ENCODE results near the gene SYT13.

Gene SYT13

DNA sequence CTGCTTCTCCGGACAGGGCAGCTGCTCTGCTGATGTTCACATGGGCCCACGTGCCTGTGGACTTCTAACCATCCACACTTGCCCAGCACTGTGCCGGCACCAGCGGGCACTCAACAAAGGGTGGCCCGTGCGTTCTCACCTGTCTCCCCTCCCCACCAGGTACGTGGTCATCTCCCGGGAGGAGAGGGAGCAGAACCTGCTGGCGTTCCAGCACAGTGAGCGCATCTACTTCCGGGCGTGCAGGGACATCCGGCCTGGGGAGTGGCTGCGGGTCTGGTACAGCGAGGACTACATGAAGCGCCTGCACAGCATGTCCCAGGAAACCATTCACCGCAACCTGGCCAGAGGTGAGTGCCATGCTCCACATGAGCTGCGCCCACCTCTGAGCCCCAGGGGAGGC is 66.7 kb downstream of the SYT13 start:
- no peak overlapping the region for H3K4me3 ChIP-seq (ENCODE audit: low read depth, low read length)
- in situ Hi-C loops (cut with HindIII; ENCODE audit: low sequenced_read_pairs), result no loop called here
- DNase-seq (ENCODE audit: low read depth), result no peak
- no peak for TF ChIP-seq CTCF (IDR thresholded peaks at IDR 0.05; ENCODE audit: low read depth, low read length, missing control alignments)

GRCh38 chr11:45218705-45219104 is 67.4 kb downstream of the SYT13 start:
- TF ChIP-seq CTCF (IDR thresholded peaks at IDR 0.05; ENCODE audit: low read depth, low read length, missing control alignments), result no peak
- in situ Hi-C loops (cut with HindIII; ENCODE audit: low sequenced_read_pairs), result no loop called here
- DNase-seq (ENCODE audit: low read depth), result no peak
- no peak overlapping the region for H3K4me3 ChIP-seq (ENCODE audit: low read depth, low read length)

- H3K4me3 ChIP-seq (ENCODE audit: low read depth, low read length), result no peak overlapping the region
- no peak for TF ChIP-seq CTCF (IDR thresholded peaks at IDR 0.05; ENCODE audit: low read depth, low read length, missing control alignments)
- DNase-seq (ENCODE audit: low read depth), result no peak
- in situ Hi-C loops (cut with HindIII; ENCODE audit: low sequenced_read_pairs), result no loop called here
Observed at GRCh38 chr11:45217991-45218390, 68.2 kb downstream of the SYT13 start.

- in situ Hi-C loops (cut with HindIII; ENCODE audit: low sequenced_read_pairs), result no loop called here
- DNase-seq (ENCODE audit: low read depth), result no peak
- H3K4me3 ChIP-seq (ENCODE audit: low read depth, low read length), result no peak overlapping the region
- no peak for TF ChIP-seq CTCF (IDR thresholded peaks at IDR 0.05; ENCODE audit: low read depth, low read length, missing control alignments)
Observed at GRCh38 chr11:45216901-45217300, 69.2 kb downstream of the SYT13 start.

DNA sequence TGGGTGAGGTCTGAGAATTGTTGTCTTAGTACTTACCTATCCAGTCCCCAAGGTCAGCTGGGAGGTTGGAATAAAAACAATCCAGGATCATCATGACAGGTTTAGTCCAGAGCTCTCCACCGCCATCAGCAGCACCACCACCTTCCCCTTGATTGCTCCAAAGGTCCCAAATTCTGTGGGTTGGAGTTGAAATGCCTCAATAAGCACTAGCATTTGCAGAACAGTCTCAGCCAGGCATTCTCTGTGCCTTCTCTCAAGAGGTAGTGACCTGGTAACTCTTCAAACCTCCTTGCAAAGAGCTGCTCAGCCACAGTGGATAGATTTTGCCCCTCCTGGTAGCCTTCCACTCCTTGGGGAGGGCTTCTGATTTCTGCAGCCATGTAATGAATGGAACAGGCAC is 70.1 kb downstream of the SYT13 start:
- in situ Hi-C loops (cut with HindIII; ENCODE audit: low sequenced_read_pairs), result no loop called here
- no peak for TF ChIP-seq CTCF (IDR thresholded peaks at IDR 0.05; ENCODE audit: low read depth, low read length, missing control alignments)
- no peak for DNase-seq (ENCODE audit: low read depth)
- H3K4me3 ChIP-seq (ENCODE audit: low read depth, low read length), result no peak overlapping the region

GRCh38 chr11:45215098-45215865 is 70.9 kb downstream of the SYT13 start:
- H3K4me3 ChIP-seq (ENCODE audit: low read depth, low read length), result no peak overlapping the region
- no peak for DNase-seq (ENCODE audit: low read depth)
- in situ Hi-C loops (cut with HindIII; ENCODE audit: low sequenced_read_pairs), result no loop called here
- TF ChIP-seq CTCF (IDR thresholded peaks at IDR 0.05; ENCODE audit: low read depth, low read length, missing control alignments), result no peak
